Limb (tissue), 2 donors: ENCODE measurements around the gene CLDN6.
"Not testable (repeated sequence)": the region's sequence is repeated elsewhere in the genome, so short reads cannot be mapped to it uniquely, and the experiment has no call there.

ENCODE experiments used
- DNase-seq, 2 donors: peaks; one replicate each; pipeline ENCODE4 v3.0.0-alpha.2; 2016; ENCODE audit errors: extremely low spot score in 2 of 2

The CLDN6 gene

GRCh38 chr16:3017794-3018506 is at the start of gene CLDN6:
Gene CLDN6 (minus strand): TSS chr16:3018183. CDS start chr16:3016021, 2,162 bp downstream.
- peak in 1 of 2 donors; percentile 73 for DNase-seq

- no peak for DNase-seq
Measured at GRCh38 chr16:3066440-3066748, 48.4 kb upstream of the CLDN6 start.

- no peak for DNase-seq
Measured at GRCh38 chr16:3065742-3066439, 47.9 kb upstream of the CLDN6 start.

- DNase-seq: peak in 1 of 2 donors; percentile 46
Measured at GRCh38 chr16:3065069-3065741, 47.2 kb upstream of the CLDN6 start, which contains the start of gene IL32. Gene IL32 (plus strand): TSS chr16:3065640. CDS start chr16:3065812, 172 bp downstream.

- DNase-seq: no peak
Measured at GRCh38 chr16:3063625-3064386, 45.8 kb upstream of the CLDN6 start.

GRCh38 chr16:3062553-3062952 is 44.6 kb upstream of the CLDN6 start:
- no peak for DNase-seq

- no peak for DNase-seq
Measured at GRCh38 chr16:3060339-3061127, 42.5 kb upstream of the CLDN6 start.

GRCh38 chr16:3059723-3060242 is 41.8 kb upstream of the CLDN6 start:
- DNase-seq: no peak

GRCh38 chr16:3059041-3059722 is 41.2 kb upstream of the CLDN6 start:
- DNase-seq: peak; percentile 83 to 93

- peak in 1 of 2 donors; percentile 65 for DNase-seq
Measured at GRCh38 chr16:3058139-3059030, 40.4 kb upstream of the CLDN6 start.

- DNase-seq: no peak
Measured at GRCh38 chr16:3057181-3058138, 39.5 kb upstream of the CLDN6 start.

- no peak for DNase-seq
Measured at GRCh38 chr16:3056336-3057180, 38.6 kb upstream of the CLDN6 start.

GRCh38 chr16:3055734-3056115 is 37.7 kb upstream of the CLDN6 start:
- not testable (repeated sequence) for DNase-seq

GRCh38 chr16:3054965-3055733 is 37.2 kb upstream of the CLDN6 start:
- DNase-seq: no peak

- DNase-seq: not testable (repeated sequence)
Measured at GRCh38 chr16:3053330-3053710, 35.3 kb upstream of the CLDN6 start.
